ENCODE data around the gene LHX8. TPM values are rescaled to one million over a fixed set of nuclear protein-coding genes. Genes with fewer than 3 reads are reported as not detected.

Gene LHX8
- total and polyA plus RNA-seq, 2 donors (not counting 3 experiments of a cell fraction or from before 2014, with no cell fraction given) = not detected

- no peaks in the 10 kb centered on the region for H3K9me1 ChIP-seq (replicated peaks; ENCODE audit: control insufficient read depth, extremely low read depth, insufficient read depth, low read length)
- H3K27me3 ChIP-seq (ENCODE audit: control insufficient read depth in 2 of 2, insufficient read depth in 2 of 2, low read length in 2 of 2) = peaks cover 6 to 22% of the 10 kb centered on the region in 2 experiments
- ChIA-PET POLR2A (no interaction called here), CTCF (interaction anchor here (8.5 kb wide), 1 partner anchor 424 kb away, joined by 279 read pairs; no protein-coding TSS in a partner anchor)
- no peak overlapping the region for H3K27ac ChIP-seq (ENCODE audit: insufficient read depth, low read depth, low read length)
- TF ChIP-seq MYC (IDR thresholded peaks at IDR 0.05; ENCODE audit: low read depth, low read length) (no peak), EZH2 (IDR thresholded peaks at IDR 0.05; ENCODE audit: borderline replicate concordance, low read depth, low read length, severe bottlenecking) (no peak), POLR2AphosphoS5 (IDR thresholded peaks at IDR 0.05; ENCODE audit: insufficient read depth, low read depth, low read length) (no peak), JUN (IDR thresholded peaks at IDR 0.05; ENCODE audit: borderline replicate concordance, insufficient read depth, insufficient read length, low read depth) (no peak), GATA2 (IDR thresholded peaks at IDR 0.05; ENCODE audit: insufficient read depth, insufficient read length, low read depth, low read length) (no peak)
- H4K20me1 ChIP-seq (replicated peaks; ENCODE audit: control insufficient read depth, extremely low read depth, insufficient read depth, low read length) = no peaks in the 10 kb centered on the region
- no peaks in the 10 kb centered on the region for H3K4me1 ChIP-seq (ENCODE audit: control insufficient read depth, extremely low read depth, insufficient read depth, low read length)
- H3K9ac ChIP-seq (replicated peaks; ENCODE audit: extremely low read depth, insufficient read depth, low read length) = no peak overlapping the region
- no peak for FAIRE-seq
- H3K4me3 ChIP-seq (replicated peaks in 1 of 3; ENCODE audit: insufficient read depth in 1 of 3, low read depth in 1 of 3, low read length in 3 of 3) = no peak overlapping the region
- H3K36me3 ChIP-seq (ENCODE audit: control insufficient read depth in 2 of 2, extremely low read depth in 1 of 2, insufficient read depth in 2 of 2, low read length in 2 of 2) = no peaks in the 10 kb centered on the region
- no peak overlapping the region for H3K4me2 ChIP-seq (ENCODE audit: insufficient read depth, low read length)
- no peaks in the 10 kb centered on the region for H3K79me2 ChIP-seq (ENCODE audit: control insufficient read depth, insufficient read depth, low read length)
- no peaks in the 10 kb centered on the region for H3K9me3 ChIP-seq (replicated peaks; ENCODE audit: control insufficient read depth, insufficient read depth, low read length)
- dilution Hi-C loops (cut with MboI; ENCODE audit: extremely low pct_ligation_motif_present, low sequenced_read_pairs) = loop anchor here (25.0 kb wide), 1 partner anchor 411 kb away; no protein-coding TSS in a partner anchor
- intact Hi-C loops (cut with micrococcal nuclease) = no loop called here
- no peak for DNase-seq (ENCODE audit: low read depth, low spot score)
- no peak overlapping the region for H2AFZ ChIP-seq (ENCODE audit: low read depth, low read length)
- BruUV-seq (replicated peaks) = no TSS peak
Observed at GRCh38 chr1:75198163-75198562, 64.0 kb downstream of the LHX8 start.

- Histone ChIP-seq H3K79me2 (ENCODE audit: control insufficient read depth, insufficient read depth, low read length) (no peaks in the 10 kb centered on the region), H3K4me1 (ENCODE audit: control insufficient read depth, extremely low read depth, insufficient read depth, low read length) (no peaks in the 10 kb centered on the region), H3K4me3 (replicated peaks in 1 of 3; ENCODE audit: insufficient read depth in 1 of 3, low read depth in 1 of 3, low read length in 3 of 3) (no peak overlapping the region), H4K20me1 (replicated peaks; ENCODE audit: control insufficient read depth, extremely low read depth, insufficient read depth, low read length) (peaks cover 2% of the 10 kb centered on the region), H3K9ac (replicated peaks; ENCODE audit: extremely low read depth, insufficient read depth, low read length) (no peak overlapping the region), H3K36me3 (ENCODE audit: control insufficient read depth in 2 of 2, extremely low read depth in 1 of 2, insufficient read depth in 2 of 2, low read length in 2 of 2) (no peaks in the 10 kb centered on the region), H3K27ac (ENCODE audit: insufficient read depth, low read depth, low read length) (no peak overlapping the region), H3K27me3 (ENCODE audit: control insufficient read depth in 2 of 2, insufficient read depth in 2 of 2, low read length in 2 of 2) (peaks cover 6 to 20% of the 10 kb centered on the region in 2 experiments), H2AFZ (ENCODE audit: low read depth, low read length) (no peak overlapping the region), H3K9me1 (replicated peaks; ENCODE audit: control insufficient read depth, extremely low read depth, insufficient read depth, low read length) (no peaks in the 10 kb centered on the region), H3K9me3 (replicated peaks; ENCODE audit: control insufficient read depth, insufficient read depth, low read length) (no peaks in the 10 kb centered on the region), H3K4me2 (ENCODE audit: insufficient read depth, low read length) (no peak overlapping the region)
- CTCF ChIA-PET = interaction anchor here (8.5 kb wide), 1 partner anchor 425 kb away, joined by 279 read pairs; no protein-coding TSS in a partner anchor
- DNase-seq (ENCODE audit: low read depth, low spot score) (no peak), FAIRE-seq (no peak)
- BruUV-seq (replicated peaks) = no TSS peak
- TF ChIP-seq POLR2A (IDR thresholded peaks at IDR 0.05; ENCODE audit: low read depth, low read length) (no peak), EZH2 (IDR thresholded peaks at IDR 0.05; ENCODE audit: borderline replicate concordance, low read depth, low read length, severe bottlenecking) (no peak), CTCF (IDR thresholded peaks at IDR 0.05; ENCODE audit: extremely low read depth in 1 of 2, insufficient read depth in 1 of 2, low read depth in 1 of 2, low read length in 2 of 2) (no peak), FOS (IDR thresholded peaks at IDR 0.05; ENCODE audit: borderline replicate concordance, insufficient read depth, low read length) (no peak), GATA2 (IDR thresholded peaks at IDR 0.05; ENCODE audit: insufficient read depth, insufficient read length, low read depth, low read length) (no peak), POLR2AphosphoS5 (IDR thresholded peaks at IDR 0.05; ENCODE audit: insufficient read depth, low read depth, low read length) (no peak), MYC (IDR thresholded peaks at IDR 0.05; ENCODE audit: low read depth, low read length) (no peak), JUN (IDR thresholded peaks at IDR 0.05; ENCODE audit: borderline replicate concordance, insufficient read depth, insufficient read length, low read depth) (no peak), MAX (IDR thresholded peaks at IDR 0.05; ENCODE audit: insufficient read depth, insufficient read length) (no peak)
- dilution Hi-C loops (cut with MboI; ENCODE audit: extremely low pct_ligation_motif_present, low sequenced_read_pairs) (loop anchor here (25.0 kb wide), 1 partner anchor 411 kb away; no protein-coding TSS in a partner anchor), intact Hi-C loops (cut with micrococcal nuclease) (no loop called here)
- POLR2A ChIA-PET = no interaction called here
Observed at GRCh38 chr1:75198761-75199160, 64.6 kb downstream of the LHX8 start.
